Measurements from ENCODE around the gene SPNS2. TPM values are rescaled to one million over a fixed set of nuclear protein-coding genes. Genes with fewer than 3 reads are reported as not detected.

SPNS2 gene
- total RNA-seq, 1 donor, result under 0.01 TPM

- H3K27ac ChIP-seq (ENCODE audit: low read depth, low read length), result no peak overlapping the region
- DNase-seq (ENCODE audit: insufficient read length, low spot score, missing footprints), result no peak
- no peak for TF ChIP-seq CTCF (IDR thresholded peaks at IDR 0.05; ENCODE audit: extremely low read depth, low read depth, low read length)
- no peaks in the 10 kb centered on the region for H3K36me3 ChIP-seq (ENCODE audit: insufficient read depth, low read length)
- H3K4me2 ChIP-seq (ENCODE audit: insufficient read depth, low read length), result no peak overlapping the region
- no peaks in the 10 kb centered on the region for H3K79me2 ChIP-seq (ENCODE audit: insufficient read depth, low read length)
- peak overlapping the region; percentile 37 for H2AFZ ChIP-seq (ENCODE audit: low read length)
- no peaks in the 10 kb centered on the region for H3K4me1 ChIP-seq (ENCODE audit: insufficient read depth, low read length)
- H4K20me1 ChIP-seq (ENCODE audit: insufficient read depth, low read length), result no peaks in the 10 kb centered on the region
- H3K4me3 ChIP-seq (ENCODE audit: insufficient read depth, low read length), result no peak overlapping the region
- H3K27me3 ChIP-seq (ENCODE audit: insufficient read depth, low read length), result peaks cover 8% of the 10 kb centered on the region
- no peaks in the 10 kb centered on the region for H3K9me3 ChIP-seq (ENCODE audit: low read depth, low read length)
Observed at GRCh38 chr17:4573669-4574068, 75.0 kb downstream of the SPNS2 start.

GRCh38 chr17:4574448-4575045, 75.9 kb downstream of the SPNS2 start:
- H2AFZ ChIP-seq (ENCODE audit: low read length), result no peak overlapping the region
- no peak for DNase-seq (ENCODE audit: insufficient read length, low spot score, missing footprints)
- no peak overlapping the region for H3K4me2 ChIP-seq (ENCODE audit: insufficient read depth, low read length)
- H3K27me3 ChIP-seq (ENCODE audit: insufficient read depth, low read length), result peaks cover 8% of the 10 kb centered on the region
- no peak overlapping the region for H3K27ac ChIP-seq (ENCODE audit: low read depth, low read length)
- no peak for TF ChIP-seq CTCF (IDR thresholded peaks at IDR 0.05; ENCODE audit: extremely low read depth, low read depth, low read length)
- no peak overlapping the region for H3K4me3 ChIP-seq (ENCODE audit: insufficient read depth, low read length)
- H3K4me1 ChIP-seq (ENCODE audit: insufficient read depth, low read length), result no peaks in the 10 kb centered on the region
- H3K9me3 ChIP-seq (ENCODE audit: low read depth, low read length), result no peaks in the 10 kb centered on the region
- H4K20me1 ChIP-seq (ENCODE audit: insufficient read depth, low read length), result no peaks in the 10 kb centered on the region
- H3K36me3 ChIP-seq (ENCODE audit: insufficient read depth, low read length), result no peaks in the 10 kb centered on the region
- no peaks in the 10 kb centered on the region for H3K79me2 ChIP-seq (ENCODE audit: insufficient read depth, low read length)

GRCh38 chr17:4576161-4576558, 77.5 kb downstream of the SPNS2 start:
- Histone ChIP-seq H3K9me3 (ENCODE audit: low read depth, low read length) (no peaks in the 10 kb centered on the region), H3K27ac (ENCODE audit: low read depth, low read length) (no peak overlapping the region), H3K79me2 (ENCODE audit: insufficient read depth, low read length) (no peaks in the 10 kb centered on the region), H3K4me3 (ENCODE audit: insufficient read depth, low read length) (no peak overlapping the region), H3K4me2 (ENCODE audit: insufficient read depth, low read length) (no peak overlapping the region), H3K27me3 (ENCODE audit: insufficient read depth, low read length) (peaks cover 8% of the 10 kb centered on the region), H3K36me3 (ENCODE audit: insufficient read depth, low read length) (no peaks in the 10 kb centered on the region), H3K4me1 (ENCODE audit: insufficient read depth, low read length) (no peaks in the 10 kb centered on the region), H2AFZ (ENCODE audit: low read length) (no peak overlapping the region), H4K20me1 (ENCODE audit: insufficient read depth, low read length) (no peaks in the 10 kb centered on the region)
- TF ChIP-seq CTCF (IDR thresholded peaks at IDR 0.05; ENCODE audit: extremely low read depth, low read depth, low read length), result no peak
- no peak for DNase-seq (ENCODE audit: insufficient read length, low spot score, missing footprints)

- Histone ChIP-seq H3K27ac (ENCODE audit: low read depth, low read length) (no peak overlapping the region), H3K4me1 (ENCODE audit: insufficient read depth, low read length) (no peaks in the 10 kb centered on the region), H4K20me1 (ENCODE audit: insufficient read depth, low read length) (no peaks in the 10 kb centered on the region), H3K79me2 (ENCODE audit: insufficient read depth, low read length) (no peaks in the 10 kb centered on the region), H3K36me3 (ENCODE audit: insufficient read depth, low read length) (no peaks in the 10 kb centered on the region), H3K27me3 (ENCODE audit: insufficient read depth, low read length) (peaks cover 4% of the 10 kb centered on the region), H3K4me3 (ENCODE audit: insufficient read depth, low read length) (no peak overlapping the region), H2AFZ (ENCODE audit: low read length) (no peak overlapping the region), H3K9me3 (ENCODE audit: low read depth, low read length) (no peaks in the 10 kb centered on the region), H3K4me2 (ENCODE audit: insufficient read depth, low read length) (no peak overlapping the region)
- no peak for TF ChIP-seq CTCF (IDR thresholded peaks at IDR 0.05; ENCODE audit: extremely low read depth, low read depth, low read length)
- DNase-seq (ENCODE audit: insufficient read length, low spot score, missing footprints), result no peak
Observed at GRCh38 chr17:4576729-4577322, 78.1 kb downstream of the SPNS2 start.
